Measurements from ENCODE around the gene C2orf92. TPM values are rescaled to one million over a fixed set of nuclear protein-coding genes. Genes with fewer than 3 reads are reported as not detected.
"Not testable (repeated sequence)": the region's sequence is repeated elsewhere in the genome, so short reads cannot be mapped to it uniquely, and the experiment has no call there.

Gene C2orf92
- total RNA-seq (2022), result 6.9 and 8.4 TPM in 2 replicates
- Bru-seq, nascent RNA, result percentile 32 among the genes with signal in this experiment
- percentile 39 among the genes with signal in this experiment for BruChase-seq, experiment 1, labeled RNA remaining after a 6-hour chase
- percentile 39 among the genes with signal in this experiment for BruChase-seq, experiment 2, labeled RNA remaining after a 2-hour chase
- long read RNA-seq, partial matches to known transcripts, result 0 of 1 reads
- long read RNA-seq, other reads (novel, unspliced or antisense), result 1 of 1 reads

GRCh38 chr2:97669448-97669847 lies at the start of gene C2orf92:
Gene C2orf92 (plus strand): TSS chr2:97669713. CDS start chr2:97669789, 76 bp downstream.
- Mint-ChIP-seq H3K9me3 (ENCODE audit: low read depth, unreplicated experiment) (no peaks in the 10 kb centered on the region), H3K4me3 (ENCODE audit: low read depth, unreplicated experiment) (no peak within 1 kb of the TSS), H3K4me1 (ENCODE audit: low read depth, unreplicated experiment) (no peaks in the 10 kb centered on the region), H3K27me3 (ENCODE audit: unreplicated experiment) (no peaks in the 10 kb centered on the region), H3K27ac (ENCODE audit: unreplicated experiment) (no peak within 1 kb of the TSS), H3K36me3 (ENCODE audit: insufficient read depth, unreplicated experiment) (peaks cover 4% of the 10 kb centered on the region)
- BruUV-seq (replicated peaks), result no TSS peak
- CTCF ChIA-PET, result no interaction called here
- DNase-seq, result no peak
- TF ChIP-seq, protein P1, sequence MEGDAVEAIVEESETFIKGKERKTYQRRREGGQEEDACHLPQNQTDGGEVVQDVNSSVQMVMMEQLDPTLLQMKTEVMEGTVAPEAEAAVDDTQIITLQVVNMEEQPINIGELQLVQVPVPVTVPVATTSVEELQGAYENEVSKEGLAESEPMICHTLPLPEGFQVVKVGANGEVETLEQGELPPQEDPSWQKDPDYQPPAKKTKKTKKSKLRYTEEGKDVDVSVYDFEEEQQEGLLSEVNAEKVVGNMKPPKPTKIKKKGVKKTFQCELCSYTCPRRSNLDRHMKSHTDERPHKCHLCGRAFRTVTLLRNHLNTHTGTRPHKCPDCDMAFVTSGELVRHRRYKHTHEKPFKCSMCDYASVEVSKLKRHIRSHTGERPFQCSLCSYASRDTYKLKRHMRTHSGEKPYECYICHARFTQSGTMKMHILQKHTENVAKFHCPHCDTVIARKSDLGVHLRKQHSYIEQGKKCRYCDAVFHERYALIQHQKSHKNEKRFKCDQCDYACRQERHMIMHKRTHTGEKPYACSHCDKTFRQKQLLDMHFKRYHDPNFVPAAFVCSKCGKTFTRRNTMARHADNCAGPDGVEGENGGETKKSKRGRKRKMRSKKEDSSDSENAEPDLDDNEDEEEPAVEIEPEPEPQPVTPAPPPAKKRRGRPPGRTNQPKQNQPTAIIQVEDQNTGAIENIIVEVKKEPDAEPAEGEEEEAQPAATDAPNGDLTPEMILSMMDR (IDR thresholded peaks at IDR 0.05; ENCODE audit: unreplicated experiment), result no peak
- intact Hi-C loops (cut with micrococcal nuclease; ENCODE audit: unreplicated experiment), result no loop called here

- H3K4me3 Mint-ChIP-seq (ENCODE audit: low read depth, unreplicated experiment); BruUV-seq (replicated peaks); H3K27me3 Mint-ChIP-seq (ENCODE audit: unreplicated experiment); H3K9me3 Mint-ChIP-seq (ENCODE audit: low read depth, unreplicated experiment); intact Hi-C loops (cut with micrococcal nuclease; ENCODE audit: unreplicated experiment); DNase-seq; CTCF ChIA-PET; H3K36me3 Mint-ChIP-seq (ENCODE audit: insufficient read depth, unreplicated experiment); H3K4me1 Mint-ChIP-seq (ENCODE audit: low read depth, unreplicated experiment); H3K27ac Mint-ChIP-seq (ENCODE audit: unreplicated experiment): not testable (repeated sequence)
These were observed 49.0 kb upstream of the C2orf92 start for GRCh38 chr2:97620492-97620891.

GRCh38 chr2:97622976-97623375 lies 46.5 kb upstream of the C2orf92 start:
- H3K27ac Mint-ChIP-seq (ENCODE audit: unreplicated experiment); BruUV-seq (replicated peaks): not testable (repeated sequence)

GRCh38 chr2:97625354-97626048 lies 44.0 kb upstream of the C2orf92 start:
- H3K4me3 Mint-ChIP-seq (ENCODE audit: low read depth, unreplicated experiment); H3K4me1 Mint-ChIP-seq (ENCODE audit: low read depth, unreplicated experiment); H3K9me3 Mint-ChIP-seq (ENCODE audit: low read depth, unreplicated experiment); BruUV-seq (replicated peaks); CTCF ChIA-PET; intact Hi-C loops (cut with micrococcal nuclease; ENCODE audit: unreplicated experiment); DNase-seq; H3K27ac Mint-ChIP-seq (ENCODE audit: unreplicated experiment); H3K36me3 Mint-ChIP-seq (ENCODE audit: insufficient read depth, unreplicated experiment): not testable (repeated sequence)
- H3K27me3 Mint-ChIP-seq (ENCODE audit: unreplicated experiment), result peaks cover 23% of the 10 kb centered on the region

More at GRCh38 chr2:97622976-97623375, 46.5 kb upstream of the C2orf92 start:
- intact Hi-C loops (cut with micrococcal nuclease; ENCODE audit: unreplicated experiment); H3K36me3 Mint-ChIP-seq (ENCODE audit: insufficient read depth, unreplicated experiment); DNase-seq; CTCF ChIA-PET; H3K27me3 Mint-ChIP-seq (ENCODE audit: unreplicated experiment); H3K4me3 Mint-ChIP-seq (ENCODE audit: low read depth, unreplicated experiment); H3K4me1 Mint-ChIP-seq (ENCODE audit: low read depth, unreplicated experiment); H3K9me3 Mint-ChIP-seq (ENCODE audit: low read depth, unreplicated experiment): not testable (repeated sequence)

DNA sequence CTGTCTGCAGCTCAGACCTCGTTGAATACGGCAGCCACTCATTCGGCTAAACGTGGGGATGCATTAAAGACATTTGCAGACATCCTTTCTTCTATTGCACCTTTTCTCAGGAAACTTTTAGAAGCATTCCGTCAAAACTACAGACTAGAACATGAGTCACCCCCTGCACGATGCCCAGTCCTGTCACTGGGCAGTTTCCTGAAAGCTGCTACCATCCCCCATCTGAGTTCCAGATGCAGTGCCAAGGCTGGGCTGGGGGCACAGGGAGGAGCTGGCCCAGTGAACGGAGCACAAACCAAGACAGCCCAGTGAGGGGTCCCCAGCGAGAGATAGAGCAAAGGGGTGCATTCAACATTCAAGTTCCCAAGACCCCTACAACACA lies 43.5 kb upstream of the C2orf92 start:
- H3K4me1 Mint-ChIP-seq (ENCODE audit: low read depth, unreplicated experiment); CTCF ChIA-PET; H3K27ac Mint-ChIP-seq (ENCODE audit: unreplicated experiment); DNase-seq; H3K36me3 Mint-ChIP-seq (ENCODE audit: insufficient read depth, unreplicated experiment); intact Hi-C loops (cut with micrococcal nuclease; ENCODE audit: unreplicated experiment); H3K9me3 Mint-ChIP-seq (ENCODE audit: low read depth, unreplicated experiment); H3K4me3 Mint-ChIP-seq (ENCODE audit: low read depth, unreplicated experiment); BruUV-seq (replicated peaks): not testable (repeated sequence)
- H3K27me3 Mint-ChIP-seq (ENCODE audit: unreplicated experiment), result peaks cover 27% of the 10 kb centered on the region

- H3K4me3 Mint-ChIP-seq (ENCODE audit: low read depth, unreplicated experiment), result no peak overlapping the region
- CTCF ChIA-PET, result no interaction called here
These were observed 25.3 kb upstream of the C2orf92 start for GRCh38 chr2:97644023-97644717.

More at GRCh38 chr2:97644023-97644717, 25.3 kb upstream of the C2orf92 start:
- BruUV-seq (replicated peaks), result no TSS peak
- TF ChIP-seq, protein P1 (IDR thresholded peaks at IDR 0.05; ENCODE audit: unreplicated experiment), result no peak
- no peak for DNase-seq
- Mint-ChIP-seq H3K36me3 (ENCODE audit: insufficient read depth, unreplicated experiment) (peaks cover 32% of the 10 kb centered on the region), H3K27me3 (ENCODE audit: unreplicated experiment) (peaks cover 3% of the 10 kb centered on the region), H3K9me3 (ENCODE audit: low read depth, unreplicated experiment) (no peaks in the 10 kb centered on the region), H3K27ac (ENCODE audit: unreplicated experiment) (no peak overlapping the region), H3K4me1 (ENCODE audit: low read depth, unreplicated experiment) (peaks cover 17% of the 10 kb centered on the region)
- intact Hi-C loops (cut with micrococcal nuclease; ENCODE audit: unreplicated experiment), result no loop called here
